HepG2 (cell line): ENCODE measurements around the gene ZDHHC14. TPM values are rescaled to one million over a fixed set of nuclear protein-coding genes. Genes with fewer than 3 reads are reported as not detected.

ENCODE experiments used
- ATAC-seq: fragments of 200-7000 bp; cut with Tn5 transposase; 3 replicates; pipeline ENCODE4 v1.9.1; 2020; ENCODE audit warnings: mild to moderate bottlenecking, moderate library complexity
- BruUV-seq: library from RNA; stranded (reverse); fragments of 400-500 nt; replicated peaks from 2 replicates; lab custom pipeline; 2021; lab: Mats Ljungman, UMichigan
- CTCF ChIA-PET: fragments of 300-600 bp; formaldehyde crosslinking; extraction: SDS; loops from one replicate; lab custom pipeline; 2021; ENCODE audit warnings: low total read pairs, inconsistent platforms, low intra/inter-chr PET ratio; lab: Yijun Ruan, JAX
- POLR2A ChIA-PET: fragments of 350-600 bp; sonication (Branson Sonifier 250); formaldehyde crosslinking; loops from one replicate; lab custom pipeline; 2020; ENCODE audit warnings: antibody characterized with exemption, inconsistent platforms; lab: Yijun Ruan, JAX
- DNase-seq: peaks from one replicate; pipeline ENCODE4 v3.0.0-alpha.2; 2015; ENCODE audit warnings: low spot score
- FAIRE-seq: peaks from 3 replicates; lab custom pipeline; 2011; peaks lifted over from hg19 to GRCh38; lab: Jason Lieb, UNC
- H2AFZ ChIP-seq: one replicate; pipeline ENCODE4 v1.6.1; 2011; ENCODE audit warnings: low read length, inconsistent platforms
- H3K27ac ChIP-seq: fragments of 300-600 bp; 3 replicates; pipeline ENCODE4 v1.8.0; 2011; ENCODE audit warnings: mixed run types, mild to moderate bottlenecking, mixed read lengths, low read length, inconsistent platforms; ENCODE audit not compliant: insufficient read depth; ENCODE audit errors: extremely low read length
- H3K27me3 ChIP-seq, 2 experiments: fragments of 200-600 bp in 1 of 2; 2 replicates in 1 of 2; 3 replicates in 1 of 2; pipeline versions ENCODE4 v1.6.0 to v1.8.0; 2011; ENCODE audit warnings: low read length in 2 of 2, mild to moderate bottlenecking in 2 of 2, moderate library complexity in 2 of 2, inconsistent platforms in 1 of 2; ENCODE audit not compliant: insufficient read depth in 2 of 2, control insufficient read depth in 1 of 2
- H3K36me3 ChIP-seq, 2 experiments: fragments of 200-600 bp in 1 of 2; replicated peaks in 1 of 2; 2 replicates in 1 of 2; 3 replicates in 1 of 2; pipeline versions ENCODE4 v1.5.1 to v1.8.0; 2011; ENCODE audit warnings: low read length in 2 of 2, inconsistent platforms in 1 of 2; ENCODE audit not compliant: insufficient read depth in 2 of 2, control insufficient read depth in 1 of 2
- H3K4me1 ChIP-seq: 2 replicates; pipeline ENCODE4 v1.5.1; 2012; ENCODE audit warnings: low read length, inconsistent platforms; ENCODE audit not compliant: insufficient read depth
- H3K4me2 ChIP-seq: 2 replicates; pipeline ENCODE4 v1.6.0; 2011; ENCODE audit warnings: low read depth, low read length, inconsistent platforms
- H3K4me3 ChIP-seq, 3 experiments: fragments of 200-600 bp in 1 of 3; sonication (generic), shearing (Covaris generic) in 1 of 3; replicated peaks in 1 of 3; 2 replicates each; pipeline ENCODE4 v1.5.1; 2011 to 2016; ENCODE audit warnings: low read length in 3 of 3, inconsistent platforms in 2 of 3, low read depth in 2 of 3, mild to moderate bottlenecking in 2 of 3, control low read depth in 1 of 3, mixed read lengths in 1 of 3; ENCODE audit not compliant: insufficient read depth in 1 of 3
- H3K79me2 ChIP-seq: one replicate; pipeline ENCODE4 v1.6.1; 2011; ENCODE audit warnings: low read length, inconsistent platforms; ENCODE audit not compliant: insufficient read depth
- H3K9ac ChIP-seq: 2 replicates; pipeline ENCODE4 v1.6.0; 2011; ENCODE audit warnings: mild to moderate bottlenecking, low read depth, low read length, inconsistent platforms; ENCODE audit not compliant: insufficient read depth
- H3K9me3 ChIP-seq: 2 replicates; pipeline ENCODE4 v1.5.1; 2012; ENCODE audit warnings: mild to moderate bottlenecking, low read length
- H4K20me1 ChIP-seq: 2 replicates; pipeline ENCODE4 v1.6.0; 2011; ENCODE audit warnings: inconsistent platforms, mild to moderate bottlenecking, low read length, moderate library complexity; ENCODE audit not compliant: insufficient read depth
- HBP1 ChIP-seq: IDR thresholded peaks from 2 replicates; pipeline ENCODE4 v1.6.1; 2016; ENCODE audit warnings: low read depth, control low read depth
- HDAC1 ChIP-seq: sonication (generic); formaldehyde crosslinking; IDR thresholded peaks from 2 replicates; pipeline ENCODE4 v1.5.1; 2020; ENCODE audit warnings: mild to moderate bottlenecking, missing genetic modification reagents
- HNF1B ChIP-seq: sonication (generic); formaldehyde crosslinking; IDR thresholded peaks from 2 replicates; pipeline ENCODE4 v1.5.1; 2020; ENCODE audit warnings: mild to moderate bottlenecking, moderate library complexity, missing genetic modification reagents
- ZFX ChIP-seq: sonication (generic); formaldehyde crosslinking; IDR thresholded peaks from 2 replicates; pipeline ENCODE4 v1.4.0; 2020; ENCODE audit warnings: mild to moderate bottlenecking, low read depth, missing genetic modification reagents, moderate library complexity
- ZMYM4 ChIP-seq: sonication (generic); formaldehyde crosslinking; IDR thresholded peaks from 2 replicates; pipeline ENCODE4 v1.8.1; 2023; ENCODE audit warnings: mild to moderate bottlenecking, missing genetic modification reagents
- ZNF598 ChIP-seq: sonication (generic); formaldehyde crosslinking; IDR thresholded peaks from 2 replicates; pipeline ENCODE4 v1.5.1; 2020; ENCODE audit warnings: mild to moderate bottlenecking, missing genetic modification reagents, borderline replicate concordance
- ZNF629 ChIP-seq: sonication (generic); formaldehyde crosslinking; conservative IDR thresholded peaks from 2 replicates; pipeline ENCODE4 v1.5.0; 2020; ENCODE audit warnings: missing genetic modification reagents
- ZNF879 ChIP-seq: sonication (generic); formaldehyde crosslinking; IDR thresholded peaks from 2 replicates; pipeline ENCODE4 v1.8.1; 2023; ENCODE audit warnings: missing genetic modification reagents
- WGBS: methylation state at CpG from one replicate; pipeline ENCODE4 v1.1.6; 2017; ENCODE audit warnings: low lambda C conversion rate; 5-methylcytosine and 5-hydroxymethylcytosine counted together
- in situ Hi-C: cut with HindIII; loops from 2 replicates; pipeline ENCODE4 v1.10.0; 2017; ENCODE audit warnings: low pct_unique_long_range_greater_than_20kb; ENCODE audit not compliant: extremely low pct_ligation_motif_present
- intact Hi-C: fragments of 100-400 bp; cut with micrococcal nuclease; formaldehyde crosslinking; loops from one replicate; pipeline ENCODE4 v1.10.0; 2022; ENCODE audit not compliant: unreplicated experiment
- polyA plus RNA-seq, 8 experiments: library from polyadenylated mRNA; depleted of rRNA in 3 of 8; stranded (reverse) in 7 of 8; unstranded in 1 of 8; fragments of >200 nt; fragmentation: Illumina TruSeq in 4 of 8; extraction: Trizol in 4 of 8; gene quantifications; 2 replicates each; pipeline versions ENCODE4 v1.2.1 to v1.2.3, GENCODE V29; 2011 to 2016; ENCODE audit warnings: low read depth in 4 of 8, missing spikeins in 1 of 8, mixed read lengths in 1 of 8; ENCODE audit not compliant: insufficient read depth in 1 of 8
- total RNA-seq, 5 experiments: library from RNA; depleted of rRNA; stranded (reverse); fragments of >200 nt; fragmentation: Illumina TruSeq; extraction: Trizol; gene quantifications; 2 replicates each; pipeline ENCODE4 v1.2.3, GENCODE V29; 2016; ENCODE audit warnings: low read depth in 1 of 5
- TF ChIP-seq, protein P1 (sequence below): sonication (generic); formaldehyde crosslinking; IDR thresholded peaks from 2 replicates; pipeline ENCODE4 v1.5.1; 2020; ENCODE audit warnings: mild to moderate bottlenecking, missing genetic modification reagents, borderline replicate concordance
- TF ChIP-seq, protein P2 (sequence below): sonication (generic); formaldehyde crosslinking; IDR thresholded peaks from 2 replicates; pipeline ENCODE4 v1.4.0; 2020; ENCODE audit warnings: missing genetic modification reagents

Gene ZDHHC14
- total and polyA plus RNA-seq, 2 of the 13 experiments (the other 11 are each of a cell fraction or from before 2014, with no cell fraction given): 3.7 to 9.5 TPM

GRCh38 chr6:157518397-157519250, 137.6 kb downstream of the ZDHHC14 start:
- BruUV-seq: no TSS peak
- FAIRE-seq (no peak), DNase-seq (no peak), ATAC-seq (peak; percentile 43)
- no peaks in the 10 kb centered on the region for H3K27me3 ChIP-seq
- peaks cover 83% of the 10 kb centered on the region for H3K4me1 ChIP-seq
- ChIA-PET CTCF (no interaction called here), POLR2A (interaction anchor here (1.2 to 11.0 kb wide), 7 partner anchors 9 to 196 kb away, joined by 3 to 186 read pairs (median 7); no protein-coding TSS in a partner anchor)
- intact Hi-C loops (loop anchor here (1.0 to 5.0 kb wide), 2 partner anchors 13 to 136 kb away; partner anchors contain the start of gene ZDHHC14), in situ Hi-C loops (no loop called here)
- H2AFZ ChIP-seq: no peak overlapping the region
- H4K20me1 ChIP-seq: no peaks in the 10 kb centered on the region
- no peaks in the 10 kb centered on the region for H3K79me2 ChIP-seq
- no peaks in the 10 kb centered on the region for H3K9me3 ChIP-seq
- H3K4me3 ChIP-seq: peak overlapping the region in 2 of 3 experiments; percentile 5 to 44; a peak in 1 of 6 replicates
- peak overlapping the region; percentile 71 for H3K4me2 ChIP-seq
- no peaks in the 10 kb centered on the region for H3K36me3 ChIP-seq
- H3K27ac ChIP-seq: peak overlapping the region; percentile 63
- 76% methylated on average over 19 of the region's 21 CpGs for WGBS
- peak overlapping the region; percentile 16; the same call in 1 of the 2 replicates for H3K9ac ChIP-seq
- TF ChIP-seq HBP1 (CRISPR knock-in tag): 0 out of 2 replicates have a peak, but pooled peaks have one; percentile 48
- TF ChIP-seq HDAC1 (CRISPR knock-in tag): no peak
- peak; percentile 60 for TF ChIP-seq ZMYM4 (CRISPR knock-in tag)
- TF ChIP-seq ZNF598 (CRISPR knock-in tag): no peak
- no peak for TF ChIP-seq ZFX (CRISPR knock-in tag)
- TF ChIP-seq, protein P1, sequence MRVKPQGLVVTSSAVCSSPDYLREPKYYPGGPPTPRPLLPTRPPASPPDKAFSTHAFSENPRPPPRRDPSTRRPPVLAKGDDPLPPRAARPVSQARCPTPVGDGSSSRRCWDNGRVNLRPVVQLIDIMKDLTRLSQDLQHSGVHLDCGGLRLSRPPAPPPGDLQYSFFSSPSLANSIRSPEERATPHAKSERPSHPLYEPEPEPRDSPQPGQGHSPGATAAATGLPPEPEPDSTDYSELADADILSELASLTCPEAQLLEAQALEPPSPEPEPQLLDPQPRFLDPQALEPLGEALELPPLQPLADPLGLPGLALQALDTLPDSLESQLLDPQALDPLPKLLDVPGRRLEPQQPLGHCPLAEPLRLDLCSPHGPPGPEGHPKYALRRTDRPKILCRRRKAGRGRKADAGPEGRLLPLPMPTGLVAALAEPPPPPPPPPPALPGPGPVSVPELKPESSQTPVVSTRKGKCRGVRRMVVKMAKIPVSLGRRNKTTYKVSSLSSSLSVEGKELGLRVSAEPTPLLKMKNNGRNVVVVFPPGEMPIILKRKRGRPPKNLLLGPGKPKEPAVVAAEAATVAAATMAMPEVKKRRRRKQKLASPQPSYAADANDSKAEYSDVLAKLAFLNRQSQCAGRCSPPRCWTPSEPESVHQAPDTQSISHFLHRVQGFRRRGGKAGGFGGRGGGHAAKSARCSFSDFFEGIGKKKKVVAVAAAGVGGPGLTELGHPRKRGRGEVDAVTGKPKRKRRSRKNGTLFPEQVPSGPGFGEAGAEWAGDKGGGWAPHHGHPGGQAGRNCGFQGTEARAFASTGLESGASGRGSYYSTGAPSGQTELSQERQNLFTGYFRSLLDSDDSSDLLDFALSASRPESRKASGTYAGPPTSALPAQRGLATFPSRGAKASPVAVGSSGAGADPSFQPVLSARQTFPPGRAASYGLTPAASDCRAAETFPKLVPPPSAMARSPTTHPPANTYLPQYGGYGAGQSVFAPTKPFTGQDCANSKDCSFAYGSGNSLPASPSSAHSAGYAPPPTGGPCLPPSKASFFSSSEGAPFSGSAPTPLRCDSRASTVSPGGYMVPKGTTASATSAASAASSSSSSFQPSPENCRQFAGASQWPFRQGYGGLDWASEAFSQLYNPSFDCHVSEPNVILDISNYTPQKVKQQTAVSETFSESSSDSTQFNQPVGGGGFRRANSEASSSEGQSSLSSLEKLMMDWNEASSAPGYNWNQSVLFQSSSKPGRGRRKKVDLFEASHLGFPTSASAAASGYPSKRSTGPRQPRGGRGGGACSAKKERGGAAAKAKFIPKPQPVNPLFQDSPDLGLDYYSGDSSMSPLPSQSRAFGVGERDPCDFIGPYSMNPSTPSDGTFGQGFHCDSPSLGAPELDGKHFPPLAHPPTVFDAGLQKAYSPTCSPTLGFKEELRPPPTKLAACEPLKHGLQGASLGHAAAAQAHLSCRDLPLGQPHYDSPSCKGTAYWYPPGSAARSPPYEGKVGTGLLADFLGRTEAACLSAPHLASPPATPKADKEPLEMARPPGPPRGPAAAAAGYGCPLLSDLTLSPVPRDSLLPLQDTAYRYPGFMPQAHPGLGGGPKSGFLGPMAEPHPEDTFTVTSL (CRISPR knock-in tag): no peak
- TF ChIP-seq HNF1B (CRISPR knock-in tag): no peak
- TF ChIP-seq ZNF879: no peak
- TF ChIP-seq ZNF629 (CRISPR knock-in tag): no peak
- TF ChIP-seq, protein P2, sequence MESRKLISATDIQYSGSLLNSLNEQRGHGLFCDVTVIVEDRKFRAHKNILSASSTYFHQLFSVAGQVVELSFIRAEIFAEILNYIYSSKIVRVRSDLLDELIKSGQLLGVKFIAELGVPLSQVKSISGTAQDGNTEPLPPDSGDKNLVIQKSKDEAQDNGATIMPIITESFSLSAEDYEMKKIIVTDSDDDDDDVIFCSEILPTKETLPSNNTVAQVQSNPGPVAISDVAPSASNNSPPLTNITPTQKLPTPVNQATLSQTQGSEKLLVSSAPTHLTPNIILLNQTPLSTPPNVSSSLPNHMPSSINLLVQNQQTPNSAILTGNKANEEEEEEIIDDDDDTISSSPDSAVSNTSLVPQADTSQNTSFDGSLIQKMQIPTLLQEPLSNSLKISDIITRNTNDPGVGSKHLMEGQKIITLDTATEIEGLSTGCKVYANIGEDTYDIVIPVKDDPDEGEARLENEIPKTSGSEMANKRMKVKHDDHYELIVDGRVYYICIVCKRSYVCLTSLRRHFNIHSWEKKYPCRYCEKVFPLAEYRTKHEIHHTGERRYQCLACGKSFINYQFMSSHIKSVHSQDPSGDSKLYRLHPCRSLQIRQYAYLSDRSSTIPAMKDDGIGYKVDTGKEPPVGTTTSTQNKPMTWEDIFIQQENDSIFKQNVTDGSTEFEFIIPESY: peak; percentile 95
